CD8-positive, alpha-beta memory T cell (primary cell): ENCODE measurements around the gene SELENOT. TPM values are rescaled to one million over a fixed set of nuclear protein-coding genes. Genes with fewer than 3 reads are reported as not detected.
"Not testable (repeated sequence)": the region's sequence is repeated elsewhere in the genome, so short reads cannot be mapped to it uniquely, and the experiment has no call there.

Experiments used
- CTCF ChIA-PET: fragments of 350-600 bp; sonication (Branson Sonifier 250); formaldehyde crosslinking; loops from one replicate; lab custom pipeline; 2021; ENCODE audit warnings: antibody characterized with exemption; lab: Charles Lee
- POLR2A ChIA-PET: fragments of 350-600 bp; sonication (Branson Sonifier 250); formaldehyde crosslinking; loops from one replicate; lab custom pipeline; 2021; ENCODE audit warnings: antibody characterized with exemption; lab: Charles Lee
- DNase-seq, 5 donors: peaks; one replicate each; pipeline versions ENCODE4 v3.0.0 to v3.0.0-alpha.2; 2020 to 2022; ENCODE audit warnings: mixed read lengths in 1 of 5
- H3K27ac ChIP-seq: one replicate; pipeline ENCODE4 v1.7.0; 2013; ENCODE audit warnings: low read depth, mild to moderate bottlenecking, low read length, moderate library complexity
- H3K27me3 ChIP-seq: 2 replicates; pipeline ENCODE4 v1.7.0; 2013; ENCODE audit warnings: low read length, mild to moderate bottlenecking; ENCODE audit not compliant: insufficient read depth, poor library complexity, severe bottlenecking
- H3K36me3 ChIP-seq: 2 replicates; pipeline ENCODE4 v1.7.0; 2013; ENCODE audit warnings: mild to moderate bottlenecking, low read length, moderate library complexity; ENCODE audit not compliant: insufficient read depth
- H3K4me1 ChIP-seq: 2 replicates; pipeline ENCODE4 v1.7.0; 2013; ENCODE audit warnings: mild to moderate bottlenecking, low read length, moderate library complexity; ENCODE audit not compliant: insufficient read depth
- H3K4me3 ChIP-seq: 2 replicates; pipeline ENCODE4 v1.7.0; 2013; ENCODE audit warnings: mild to moderate bottlenecking, low read length
- H3K9me3 ChIP-seq: 2 replicates; pipeline ENCODE4 v1.7.0; 2013; ENCODE audit warnings: mild to moderate bottlenecking, low read length
- H3K27ac Mint-ChIP-seq, 8 donors: one replicate each; pipeline ENCODE4 v1.8.0; 2020 to 2021; ENCODE audit warnings: mixed read lengths in 8 of 8, mild to moderate bottlenecking in 6 of 8, inconsistent platforms in 3 of 8, moderate library complexity in 3 of 8
- H3K27me3 Mint-ChIP-seq, 2 donors: one replicate each; pipeline ENCODE4 v1.8.0; 2020 to 2021; ENCODE audit warnings: mixed read lengths in 2 of 2, mild to moderate bottlenecking in 1 of 2, moderate library complexity in 1 of 2
- H3K36me3 Mint-ChIP-seq, 3 donors: one replicate each; pipeline ENCODE4 v1.8.0; 2020 to 2021; ENCODE audit warnings: mixed read lengths in 3 of 3, inconsistent platforms in 1 of 3, mild to moderate bottlenecking in 1 of 3
- H3K4me1 Mint-ChIP-seq, 3 donors: one replicate each; pipeline ENCODE4 v1.8.0; 2020 to 2021; ENCODE audit warnings: mixed read lengths in 3 of 3, inconsistent platforms in 1 of 3, mild to moderate bottlenecking in 1 of 3
- H3K4me3 Mint-ChIP-seq, 7 donors: one replicate each; pipeline ENCODE4 v1.8.0; 2020 to 2021; ENCODE audit warnings: mixed read lengths in 7 of 7, mild to moderate bottlenecking in 6 of 7, moderate library complexity in 4 of 7, inconsistent platforms in 2 of 7
- H3K9me3 Mint-ChIP-seq, 5 donors: one replicate each; pipeline ENCODE4 v1.8.0; 2020 to 2022; ENCODE audit warnings: mixed read lengths in 5 of 5, mild to moderate bottlenecking in 3 of 5, moderate library complexity in 2 of 5, inconsistent platforms in 1 of 5
- polyA plus RNA-seq: library from polyadenylated mRNA; unstranded; fragments of 300-500 nt; fragmentation: Illumina TruSeq; gene quantifications from one replicate; pipeline ENCODE4 v1.2.3, GENCODE V29; 2021
- total RNA-seq, 2 experiments: library from RNA; stranded (reverse); gene quantifications; one replicate each; pipeline ENCODE4 v1.2.3, GENCODE V29; 2021

Gene SELENOT
- total and polyA plus RNA-seq, 3 experiments from 2014 or later: 158 to 311 (median 162) TPM

DNA sequence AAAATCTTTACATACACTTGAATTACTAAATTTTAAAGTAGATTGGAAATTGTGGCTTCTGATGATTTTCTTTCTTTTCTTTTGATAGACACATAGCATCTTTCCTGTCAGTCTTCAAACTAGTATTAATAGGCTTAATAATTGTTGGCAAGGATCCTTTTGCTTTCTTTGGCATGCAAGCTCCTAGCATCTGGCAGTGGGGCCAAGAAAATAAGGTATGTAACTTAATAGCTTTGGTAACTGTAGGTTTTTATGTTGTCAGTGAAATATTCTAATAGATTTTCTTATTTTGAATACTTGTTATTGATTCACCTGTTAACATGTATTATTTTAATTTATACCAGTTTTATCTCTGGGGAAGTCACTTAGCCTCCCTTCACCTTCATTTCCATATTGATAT is 19.8 kb downstream of the SELENOT start:
- H3K9me3 ChIP-seq, H3K27me3 Mint-ChIP-seq, H3K9me3 Mint-ChIP-seq, CTCF ChIA-PET, H3K27me3 ChIP-seq, POLR2A ChIA-PET, H3K4me3 ChIP-seq, H3K4me3 Mint-ChIP-seq, H3K27ac ChIP-seq, DNase-seq: not testable (repeated sequence)
- Mint-ChIP-seq H3K36me3 (peaks cover 10 to 64% (median 21%) of the 10 kb centered on the region in 3 donors), H3K27ac (peak overlapping the region in 3 of 8 donors; percentile 3 to 55 (median 35)), H3K4me1 (peaks cover 55 to 64% (median 64%) of the 10 kb centered on the region in 3 donors)
- Histone ChIP-seq H3K4me1 (peaks cover 29% of the 10 kb centered on the region), H3K36me3 (peaks cover 15% of the 10 kb centered on the region)

DNA sequence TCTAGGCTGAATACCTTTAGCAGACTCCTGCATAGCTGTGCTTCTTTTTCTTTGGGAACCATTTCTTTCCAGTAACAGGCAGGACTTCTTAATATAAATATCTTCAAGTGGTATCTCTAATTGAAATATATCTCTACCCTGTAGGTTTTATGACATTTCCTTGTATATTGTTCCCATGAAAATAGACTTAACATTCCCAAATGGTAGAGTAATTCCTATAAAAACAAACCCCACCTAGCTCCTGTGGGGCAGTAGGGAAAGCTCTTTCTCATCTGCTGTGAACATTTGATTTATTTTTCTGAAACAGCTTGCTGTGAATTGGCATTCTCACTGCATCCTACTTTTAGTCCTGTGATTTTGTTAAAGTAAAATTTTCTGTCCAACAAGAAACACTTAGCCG is 20.8 kb downstream of the SELENOT start:
- H3K36me3 ChIP-seq: peaks cover 15% of the 10 kb centered on the region
- peaks cover 23% of the 10 kb centered on the region for H3K4me1 ChIP-seq
- Mint-ChIP-seq H3K36me3 (peaks cover 5 to 63% (median 16%) of the 10 kb centered on the region in 3 donors), H3K4me3 (no peak overlapping the region), H3K27me3 (peaks cover 0 to 1% of the 10 kb centered on the region in 2 donors), H3K4me1 (peaks cover 48 to 55% (median 55%) of the 10 kb centered on the region in 3 donors), H3K27ac (peak overlapping the region in 4 of 8 donors; percentile 24 to 45 (median 34)), H3K9me3 (no peaks in the 10 kb centered on the region)
- no peaks in the 10 kb centered on the region for H3K9me3 ChIP-seq
- no peaks in the 10 kb centered on the region for H3K27me3 ChIP-seq
- ChIA-PET POLR2A (no interaction called here), CTCF (no interaction called here)
- no peak for DNase-seq
- no peak overlapping the region for H3K27ac ChIP-seq
- H3K4me3 ChIP-seq: no peak overlapping the region

GRCh38 chr3:150626148-150626930 is 23.2 kb downstream of the SELENOT start:
- H3K27ac ChIP-seq: no peak overlapping the region
- CTCF ChIA-PET: no interaction called here
- Mint-ChIP-seq H3K4me3 (no peak overlapping the region), H3K4me1 (peaks cover 29 to 34% (median 33%) of the 10 kb centered on the region in 3 donors), H3K27ac (peak overlapping the region in 6 of 8 donors; percentile 5 to 88 (median 28)), H3K27me3 (no peaks in the 10 kb centered on the region), H3K9me3 (no peaks in the 10 kb centered on the region), H3K36me3 (peaks cover 5 to 67% (median 16%) of the 10 kb centered on the region in 3 donors)
- H3K36me3 ChIP-seq: peaks cover 15% of the 10 kb centered on the region
- POLR2A ChIA-PET: no interaction called here
- peaks cover 4% of the 10 kb centered on the region for H3K4me1 ChIP-seq
- no peaks in the 10 kb centered on the region for H3K9me3 ChIP-seq
- no peak overlapping the region for H3K4me3 ChIP-seq
- no peaks in the 10 kb centered on the region for H3K27me3 ChIP-seq
- no peak for DNase-seq

- peaks cover 15% of the 10 kb centered on the region for H3K36me3 ChIP-seq
Observed at GRCh38 chr3:150627557-150627956, 24.4 kb downstream of the SELENOT start.

GRCh38 chr3:150631515-150632221 is 28.5 kb downstream of the SELENOT start:
- no peak for DNase-seq
- Histone ChIP-seq H3K4me3 (no peak overlapping the region), H3K9me3 (no peaks in the 10 kb centered on the region), H3K4me1 (peaks cover 16% of the 10 kb centered on the region), H3K27ac (no peak overlapping the region), H3K36me3 (peaks cover 11% of the 10 kb centered on the region), H3K27me3 (no peaks in the 10 kb centered on the region)
- ChIA-PET POLR2A (interaction anchor here (1.4 kb wide), 1 partner anchor 131 kb away, joined by 3 read pairs; the partner anchor contains the start of gene SIAH2), CTCF (no interaction called here)
- peak overlapping the region in 3 of 8 donors; percentile 27 to 83 (median 61) for H3K27ac Mint-ChIP-seq
- no peaks in the 10 kb centered on the region for H3K27me3 Mint-ChIP-seq
- H3K9me3 Mint-ChIP-seq: no peaks in the 10 kb centered on the region
- no peak overlapping the region for H3K4me3 Mint-ChIP-seq
- peaks cover 25 to 38% (median 31%) of the 10 kb centered on the region in 3 donors for H3K4me1 Mint-ChIP-seq
- peaks cover 0 to 49% (median 4%) of the 10 kb centered on the region in 3 donors for H3K36me3 Mint-ChIP-seq

More at GRCh38 chr3:150627557-150627956, 24.4 kb downstream of the SELENOT start:
- H3K27me3 ChIP-seq: no peaks in the 10 kb centered on the region
- DNase-seq: no peak
- H3K4me1 ChIP-seq: no peaks in the 10 kb centered on the region
- no peaks in the 10 kb centered on the region for H3K9me3 ChIP-seq
- H3K27ac ChIP-seq: no peak overlapping the region
- ChIA-PET CTCF (no interaction called here), POLR2A (no interaction called here)
- H3K4me3 ChIP-seq: no peak overlapping the region
- Mint-ChIP-seq H3K27me3 (no peaks in the 10 kb centered on the region), H3K9me3 (no peaks in the 10 kb centered on the region), H3K27ac (peak overlapping the region in 1 of 8 donors; percentile 63), H3K36me3 (peaks cover 5 to 72% (median 16%) of the 10 kb centered on the region in 3 donors), H3K4me1 (peaks cover 17 to 26% (median 22%) of the 10 kb centered on the region in 3 donors), H3K4me3 (no peak overlapping the region)

GRCh38 chr3:150635076-150635475 is 32.0 kb downstream of the SELENOT start:
- H3K27ac Mint-ChIP-seq: peak overlapping the region; percentile 40 to 89 (median 62)
- peak overlapping the region; percentile 21 to 80 (median 56) for H3K4me3 Mint-ChIP-seq
- no peak for DNase-seq
- H3K9me3 ChIP-seq: no peaks in the 10 kb centered on the region
- no peaks in the 10 kb centered on the region for H3K36me3 ChIP-seq
- H3K36me3 Mint-ChIP-seq: peaks cover 0 to 19% (median 0%) of the 10 kb centered on the region in 3 donors
- CTCF ChIA-PET: interaction anchor here (1.2 kb wide), 3 partner anchors 32 to 69 kb away, joined by 3 to 4 read pairs (median 4); partner anchors contain the start of genes ERICH6 and SELENOT
- H3K4me1 Mint-ChIP-seq: peaks cover 28 to 40% (median 37%) of the 10 kb centered on the region in 3 donors
- H3K4me1 ChIP-seq: peaks cover 16% of the 10 kb centered on the region
- no peaks in the 10 kb centered on the region for H3K27me3 Mint-ChIP-seq
- POLR2A ChIA-PET: interaction anchor here (0.6 to 1.3 kb wide), 4 partner anchors 32 to 128 kb away, joined by 3 to 5 read pairs (median 4); partner anchors contain the start of genes EIF2A, SELENOT, SERP1 and SIAH2
- no peaks in the 10 kb centered on the region for H3K27me3 ChIP-seq
- no peak overlapping the region for H3K27ac ChIP-seq
- H3K9me3 Mint-ChIP-seq: no peaks in the 10 kb centered on the region
- H3K4me3 ChIP-seq: no peak overlapping the region

DNA sequence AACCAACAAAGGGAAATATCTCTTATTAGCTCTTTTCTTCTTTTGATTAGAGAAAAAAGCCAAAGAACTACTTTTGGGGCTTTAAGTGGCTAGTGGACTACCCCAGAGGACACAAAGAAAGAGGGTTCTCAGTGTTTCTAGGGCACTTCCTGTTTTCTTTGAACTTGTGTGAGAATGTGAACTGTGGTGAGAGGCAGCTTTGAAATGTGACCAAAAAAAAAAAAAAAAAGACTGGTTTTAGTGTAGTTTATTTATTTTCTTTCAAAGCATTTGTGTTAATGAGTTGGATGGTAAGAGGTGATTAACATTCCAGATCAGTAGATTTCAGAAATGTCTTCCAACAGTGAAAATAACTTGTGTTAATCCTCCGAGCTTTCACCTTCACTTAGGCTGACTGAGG is 32.4 kb downstream of the SELENOT start:
- peaks cover 0 to 16% (median 0%) of the 10 kb centered on the region in 3 donors for H3K36me3 Mint-ChIP-seq
- DNase-seq: peak in 2 of 5 donors; percentile 10 to 43
- H3K4me1 Mint-ChIP-seq: peaks cover 28 to 40% (median 37%) of the 10 kb centered on the region in 3 donors
- Histone ChIP-seq H3K9me3 (no peaks in the 10 kb centered on the region), H3K4me3 (no peak overlapping the region), H3K4me1 (peaks cover 16% of the 10 kb centered on the region), H3K27me3 (no peaks in the 10 kb centered on the region), H3K36me3 (no peaks in the 10 kb centered on the region), H3K27ac (no peak overlapping the region)
- H3K27ac Mint-ChIP-seq: peak overlapping the region in 7 of 8 donors; percentile 41 to 89 (median 71)
- H3K27me3 Mint-ChIP-seq: no peaks in the 10 kb centered on the region
- CTCF ChIA-PET: interaction anchor here (1.2 kb wide), 3 partner anchors 33 to 68 kb away, joined by 3 to 4 read pairs (median 4); partner anchors contain the start of genes ERICH6 and SELENOT
- H3K4me3 Mint-ChIP-seq: peak overlapping the region; percentile 21 to 80 (median 56)
- POLR2A ChIA-PET: interaction anchor here (0.5 to 1.3 kb wide), 5 partner anchors 32 to 1563 kb away, joined by 3 to 5 read pairs (median 3); partner anchors contain the start of genes EIF2A, SELENOT, SERP1 and SIAH2
- H3K9me3 Mint-ChIP-seq: no peaks in the 10 kb centered on the region
